HL-60/S4 treated with phorbol 12-myristate 13-acetate at 8.2 ng/mL for 4 days and 3 days (cell line): ENCODE measurements around the gene UBE2U.

Source experiments
- in situ Hi-C: fragments of 300-500 bp; cut with MboI; formaldehyde crosslinking; loops from 2 replicates; pipeline ENCODE4 v1.15.0; 2022; ENCODE audit warnings: low sequenced_read_pairs

UBE2U gene, protein sequence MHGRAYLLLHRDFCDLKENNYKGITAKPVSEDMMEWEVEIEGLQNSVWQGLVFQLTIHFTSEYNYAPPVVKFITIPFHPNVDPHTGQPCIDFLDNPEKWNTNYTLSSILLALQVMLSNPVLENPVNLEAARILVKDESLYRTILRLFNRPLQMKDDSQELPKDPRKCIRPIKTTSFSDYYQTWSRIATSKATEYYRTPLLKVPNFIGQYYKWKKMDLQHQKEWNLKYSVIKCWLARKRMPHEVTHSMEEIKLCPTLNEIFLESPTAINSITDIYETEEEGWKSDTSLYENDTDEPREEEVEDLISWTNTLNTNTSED

DNA sequence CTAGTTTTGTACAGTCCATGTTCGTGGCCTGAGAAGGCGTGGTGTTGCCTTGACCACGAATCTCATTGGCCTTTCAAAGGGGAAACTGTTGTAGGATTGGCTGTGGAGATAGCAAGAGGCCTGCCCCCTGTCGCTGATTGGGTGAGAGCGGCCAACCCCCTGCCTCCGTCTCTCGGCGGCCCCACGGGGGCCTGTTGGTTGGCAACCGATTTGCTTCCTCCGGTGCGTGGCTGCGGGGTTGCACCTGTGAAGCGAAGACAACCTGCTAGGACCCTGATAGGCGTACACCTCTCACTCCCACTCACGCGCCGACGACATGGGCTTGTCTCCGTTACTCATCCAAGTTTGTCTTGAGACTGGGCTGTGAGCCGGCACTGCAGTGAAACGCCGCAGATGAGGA, at the start of gene UBE2U:
Gene UBE2U (plus strand): TSS at position 204 of the 400 bp plus-strand sequence. CDS start 428 bp downstream, outside the sequence.
- in situ Hi-C loops, result no loop called here

DNA sequence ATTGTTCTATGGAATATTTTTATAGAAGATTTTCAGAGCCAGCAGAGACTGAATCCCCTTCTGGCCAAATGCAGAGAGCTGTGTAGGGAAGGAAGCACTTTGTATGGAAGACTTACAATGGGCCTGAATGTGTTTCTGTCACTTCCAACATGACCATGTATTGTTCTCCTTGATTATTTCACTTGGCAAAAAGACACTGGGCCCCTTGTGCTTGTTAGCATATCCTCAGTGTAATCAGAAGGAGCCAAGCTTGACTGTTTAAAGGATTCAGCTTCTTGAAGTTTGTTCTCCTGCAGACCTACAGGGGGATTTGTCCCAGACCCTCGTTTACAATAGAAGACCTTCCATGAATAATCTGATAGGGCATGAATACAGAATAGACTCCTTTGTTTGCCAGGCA, 48.1 kb upstream of the UBE2U start:
- in situ Hi-C loops, result loop anchor here (25.0 kb wide), 1 partner anchor 93 kb away; no protein-coding TSS in a partner anchor

DNA sequence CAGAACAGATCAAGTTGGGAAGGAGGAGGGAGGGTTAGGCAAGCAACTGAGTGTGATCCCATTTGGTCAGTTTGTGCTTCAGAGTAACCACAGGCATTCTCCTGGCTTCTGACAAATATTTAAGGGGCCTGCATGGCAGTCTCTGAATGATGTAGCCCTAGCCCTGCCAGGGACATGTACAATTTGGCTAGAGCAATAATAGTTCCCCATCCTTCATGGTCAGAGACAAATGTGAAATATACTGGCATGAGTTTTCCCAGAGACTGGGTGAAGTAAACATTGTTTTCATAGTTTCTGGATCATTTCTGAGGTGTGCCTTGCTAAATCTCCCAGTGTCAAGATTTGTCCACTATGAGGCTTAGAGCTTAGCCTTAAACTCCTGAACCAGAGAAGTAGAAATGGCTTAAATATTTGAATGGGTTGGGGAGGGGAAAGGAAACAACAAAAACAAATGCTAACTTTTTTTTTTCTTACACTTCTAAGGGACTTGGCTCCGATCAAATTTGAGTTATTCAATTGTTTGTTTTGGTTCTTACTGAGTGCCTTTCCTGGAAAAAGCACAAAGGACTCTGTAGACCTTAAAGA, 42.0 kb upstream of the UBE2U start:
- in situ Hi-C loops, result loop anchor here (25.0 kb wide), 1 partner anchor 99 kb away; no protein-coding TSS in a partner anchor

DNA sequence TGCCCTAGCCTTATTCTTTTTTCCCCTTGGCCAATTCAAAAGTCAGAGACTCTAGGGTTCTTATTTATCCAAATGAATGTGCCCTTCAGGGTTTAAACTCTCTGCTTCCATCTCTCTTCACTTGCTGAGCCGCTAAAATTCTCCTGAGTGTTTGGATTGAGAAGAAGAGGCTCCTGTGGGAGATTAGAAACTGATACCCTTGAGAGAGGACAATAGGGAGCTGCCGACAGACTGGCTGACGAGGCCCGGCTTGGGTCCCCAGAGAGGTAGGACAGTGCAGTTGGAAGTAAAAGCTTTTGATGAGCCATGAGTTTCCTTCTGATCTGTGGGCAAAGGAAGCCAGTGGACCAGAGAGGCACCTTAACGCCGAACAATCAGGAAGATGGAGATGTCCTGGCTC, 41.3 kb upstream of the UBE2U start:
- in situ Hi-C loops, result loop anchor here (25.0 kb wide), 1 partner anchor 100 kb away; no protein-coding TSS in a partner anchor

DNA sequence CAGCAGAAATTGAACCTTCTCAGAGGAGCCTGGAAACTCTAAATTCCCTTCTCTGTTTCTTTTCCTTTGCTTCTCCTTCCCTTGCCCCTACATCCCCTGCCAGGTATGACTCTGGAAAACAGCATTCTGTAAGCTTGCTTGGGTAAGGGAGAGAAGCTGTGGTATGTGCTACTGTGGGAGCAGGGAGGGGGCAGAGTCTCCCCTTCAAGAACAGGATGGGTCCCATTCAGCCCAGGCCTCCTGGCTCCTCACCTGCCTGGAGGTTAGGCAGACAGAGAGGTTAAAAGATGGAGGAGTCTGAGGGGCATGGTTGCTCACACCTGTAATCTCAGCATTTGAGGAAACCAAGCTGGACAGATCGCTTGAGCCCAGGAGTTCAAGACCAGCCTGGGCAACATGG, 40.6 kb upstream of the UBE2U start:
- in situ Hi-C loops, result loop anchor here (25.0 kb wide), 1 partner anchor 101 kb away; no protein-coding TSS in a partner anchor

DNA sequence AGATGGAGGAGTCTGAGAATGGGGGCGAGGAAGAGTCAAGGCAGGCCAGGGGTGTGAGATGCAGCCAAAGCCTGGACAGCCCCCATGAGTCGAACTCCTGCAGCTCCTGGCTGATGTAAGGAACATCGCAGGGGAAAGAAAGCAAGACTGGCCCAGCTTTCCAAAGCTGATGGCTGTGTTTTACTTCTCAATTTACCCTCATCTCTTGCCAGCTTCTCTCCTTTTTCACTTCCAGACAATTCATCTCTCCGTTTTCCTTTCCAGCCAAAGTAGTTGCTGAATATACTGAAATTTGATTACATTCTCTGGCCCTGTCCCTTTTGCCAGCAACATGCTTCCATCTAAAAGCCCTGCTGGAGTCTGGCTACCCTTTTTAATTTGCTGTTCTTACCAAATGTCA, 40.0 kb upstream of the UBE2U start:
- in situ Hi-C loops, result loop anchor here (25.0 kb wide), 1 partner anchor 101 kb away; no protein-coding TSS in a partner anchor

DNA sequence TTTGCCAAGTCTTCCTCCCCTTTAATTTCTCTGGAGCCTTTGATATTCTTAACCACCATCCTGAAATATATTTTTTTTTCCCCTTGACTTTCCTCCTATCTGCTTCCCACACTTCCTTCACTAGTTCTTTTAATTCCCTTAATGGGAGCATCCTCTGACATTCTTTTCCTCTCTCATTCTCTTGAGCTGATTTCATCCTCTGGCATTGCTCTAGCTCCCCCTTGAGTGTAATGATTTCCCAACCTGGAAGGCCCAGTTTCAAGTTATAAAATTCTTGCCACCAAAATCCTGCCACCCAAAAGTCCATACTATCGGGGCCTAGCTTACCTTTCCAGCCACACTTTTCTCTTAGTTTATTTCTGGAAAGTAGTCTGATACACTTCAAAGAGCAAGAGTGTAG, 39.5 kb upstream of the UBE2U start:
- in situ Hi-C loops, result loop anchor here (25.0 kb wide), 1 partner anchor 102 kb away; no protein-coding TSS in a partner anchor

DNA sequence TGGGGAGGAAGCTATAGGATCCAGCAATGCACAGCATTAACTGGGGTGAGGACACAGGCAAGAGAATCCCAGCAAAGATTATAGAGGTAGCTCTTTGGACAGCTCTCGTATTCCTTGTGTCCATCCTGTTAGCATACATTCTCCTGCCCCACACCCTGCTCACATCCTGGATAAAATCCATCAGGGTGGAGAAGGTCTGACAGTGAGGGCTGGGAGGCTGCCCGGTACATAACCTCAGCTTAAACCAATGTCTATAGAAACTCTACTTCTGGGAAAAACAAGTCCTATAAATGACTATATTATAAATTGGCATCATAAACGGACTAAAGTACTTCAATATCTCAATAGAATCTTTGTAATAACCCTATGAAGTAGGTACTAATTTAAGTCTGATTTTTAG, 36.8 kb upstream of the UBE2U start:
- in situ Hi-C loops, result loop anchor here (25.0 kb wide), 1 partner anchor 104 kb away; no protein-coding TSS in a partner anchor

DNA sequence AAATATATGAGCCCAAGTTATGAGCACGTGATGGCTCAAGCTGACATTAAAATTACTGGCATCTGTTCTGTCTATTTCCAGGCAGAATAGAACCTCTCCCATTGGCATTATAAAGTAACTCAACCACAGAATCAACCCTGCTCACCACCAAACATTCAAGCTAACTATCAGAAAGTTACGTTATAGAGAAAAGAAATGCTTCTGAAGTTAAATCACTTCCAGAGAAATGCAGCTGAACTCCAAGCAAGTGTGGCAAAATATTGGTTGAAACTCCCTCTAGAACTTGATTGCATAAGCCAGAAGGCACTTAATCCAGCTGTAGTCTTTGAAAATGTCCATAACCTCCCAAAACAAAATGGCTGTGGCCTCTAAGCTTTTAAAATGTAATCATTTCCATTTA, 36.2 kb upstream of the UBE2U start:
- in situ Hi-C loops, result loop anchor here (25.0 kb wide), 1 partner anchor 105 kb away; no protein-coding TSS in a partner anchor

DNA sequence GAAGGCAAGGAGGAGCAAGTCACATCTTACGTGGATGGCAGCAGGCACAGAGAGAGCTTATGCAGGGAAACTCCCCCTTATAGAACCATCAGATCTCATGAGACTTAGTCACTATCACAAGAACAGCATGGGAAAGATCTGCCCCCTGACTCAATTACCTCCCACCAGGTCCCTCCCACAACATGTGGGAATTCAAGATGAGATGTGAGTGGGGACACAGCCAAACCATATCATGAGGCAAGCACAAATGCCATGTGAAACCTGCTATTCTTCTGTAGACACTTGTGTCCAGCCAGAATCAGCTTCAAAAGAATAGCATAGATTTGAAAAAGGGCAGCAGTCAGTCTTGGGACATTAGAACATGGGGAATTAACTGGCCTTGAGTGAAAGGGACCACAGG, 32.2 kb upstream of the UBE2U start:
- in situ Hi-C loops, result loop anchor here (25.0 kb wide), 1 partner anchor 109 kb away; no protein-coding TSS in a partner anchor

DNA sequence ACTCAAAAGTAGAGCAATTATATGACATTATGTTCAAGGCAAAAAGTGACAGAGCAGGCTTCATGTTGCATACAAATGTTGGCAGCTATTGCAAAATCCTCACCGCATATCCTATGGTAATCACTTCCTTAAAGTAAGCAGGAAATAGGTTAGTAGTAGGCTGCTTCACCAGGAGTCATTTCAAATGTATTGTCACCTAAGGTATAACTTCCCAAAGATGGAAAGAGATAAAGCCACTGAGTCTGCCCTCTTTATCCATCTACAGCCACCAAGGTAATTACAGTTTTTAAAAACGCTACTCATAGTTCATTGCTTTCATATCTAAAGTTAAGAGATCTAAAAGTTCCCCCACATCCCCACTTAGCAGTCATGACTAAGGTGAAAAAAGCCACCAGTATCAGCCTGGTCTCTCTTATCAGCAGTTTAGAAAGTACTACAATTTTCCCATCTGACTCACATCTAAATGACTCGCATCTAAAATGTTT, 31.6 kb upstream of the UBE2U start:
- in situ Hi-C loops, result loop anchor here (25.0 kb wide), 1 partner anchor 110 kb away; no protein-coding TSS in a partner anchor

DNA sequence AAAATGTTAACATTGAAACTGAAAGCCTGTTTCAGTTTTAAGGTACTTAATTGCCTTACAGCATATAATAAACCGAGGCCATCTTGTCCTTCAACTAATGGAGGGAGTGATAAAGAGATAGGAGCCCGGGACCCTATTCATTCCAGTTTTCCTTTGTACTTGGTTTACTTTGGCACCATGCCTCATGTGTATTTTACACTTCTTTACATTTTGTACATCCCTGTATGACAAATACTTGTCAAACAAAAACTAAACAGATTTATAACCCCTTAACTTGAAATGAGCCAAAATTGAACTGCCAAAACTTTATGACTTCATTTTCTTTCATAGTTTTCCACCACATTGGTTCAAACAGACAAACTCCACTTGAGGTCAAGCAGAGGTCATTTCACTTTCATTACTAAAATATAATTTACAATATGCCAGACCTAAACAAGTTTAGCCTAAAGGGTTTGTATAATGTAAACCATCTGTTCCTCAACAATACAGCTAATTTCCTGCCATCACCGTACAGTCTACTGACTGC, 30.9 kb upstream of the UBE2U start:
- in situ Hi-C loops, result loop anchor here (25.0 kb wide), 1 partner anchor 110 kb away; no protein-coding TSS in a partner anchor

DNA sequence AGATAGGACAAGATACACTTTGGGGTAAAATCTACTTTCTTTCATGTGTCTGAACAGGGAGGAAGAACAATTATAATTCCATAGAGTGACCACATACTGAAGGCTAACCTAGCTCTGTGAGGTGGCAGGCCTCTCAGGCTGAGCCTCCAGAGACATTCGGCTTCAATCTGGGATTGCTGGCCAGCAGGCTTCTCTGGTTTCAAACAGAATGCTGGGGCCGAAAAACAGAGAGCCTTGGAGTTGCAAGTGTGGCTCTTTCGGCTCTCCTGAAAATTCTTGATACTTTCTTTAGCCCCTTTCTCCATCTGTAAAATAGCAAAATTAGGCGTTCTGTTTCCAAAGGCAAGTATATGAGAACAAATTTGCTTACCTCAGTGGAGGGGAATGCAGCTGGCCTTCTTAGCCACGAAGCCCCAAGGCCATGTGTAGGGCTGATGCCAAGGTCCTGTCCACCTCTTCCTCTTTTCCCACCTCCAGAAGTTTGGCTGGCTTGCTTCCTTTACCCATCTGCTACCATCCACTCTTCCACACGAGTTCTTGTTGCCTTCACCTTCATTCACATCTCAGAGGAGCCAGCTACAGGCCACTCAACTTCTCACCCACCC, 30.0 kb upstream of the UBE2U start:
- in situ Hi-C loops, result loop anchor here (25.0 kb wide), 1 partner anchor 111 kb away; no protein-coding TSS in a partner anchor

DNA sequence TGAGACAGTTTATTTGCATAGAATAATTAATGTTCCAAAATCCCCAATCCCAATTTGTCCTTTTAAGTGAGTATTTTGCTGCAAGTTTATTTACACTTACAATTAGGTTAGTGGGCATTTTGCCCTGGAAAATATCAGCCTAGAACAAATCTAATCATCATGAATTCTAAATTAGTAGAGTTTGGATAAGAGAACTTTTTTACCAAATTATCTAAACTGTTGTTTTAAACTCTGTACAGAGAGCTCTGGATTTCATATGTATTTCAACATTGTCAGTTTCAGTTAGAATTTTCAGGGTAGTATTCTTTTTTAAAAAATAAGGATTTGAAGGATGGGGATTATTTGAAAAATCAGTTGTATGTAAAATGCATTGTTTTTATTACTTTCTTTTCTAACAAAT, 27.8 kb upstream of the UBE2U start:
- in situ Hi-C loops, result no loop called here

DNA sequence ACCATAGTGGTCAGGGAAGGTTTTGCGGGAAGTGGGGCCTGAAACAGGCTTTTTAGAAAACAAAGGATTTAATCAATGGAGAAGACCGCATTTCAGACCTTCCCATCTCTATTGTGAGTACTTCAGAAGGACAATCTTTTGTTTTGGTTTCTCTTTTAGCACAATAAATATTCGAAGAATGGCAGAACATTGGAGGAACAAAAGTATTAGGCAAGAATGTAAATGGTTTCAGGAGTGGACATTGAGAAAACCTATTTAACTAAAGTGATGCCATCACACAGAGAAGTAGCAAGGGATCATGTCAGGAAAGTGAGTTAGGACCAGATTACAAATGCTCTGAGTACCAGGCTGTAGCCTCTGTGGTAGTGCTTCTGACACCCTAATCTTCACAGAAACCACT, 26.8 kb upstream of the UBE2U start:
- in situ Hi-C loops, result no loop called here

DNA sequence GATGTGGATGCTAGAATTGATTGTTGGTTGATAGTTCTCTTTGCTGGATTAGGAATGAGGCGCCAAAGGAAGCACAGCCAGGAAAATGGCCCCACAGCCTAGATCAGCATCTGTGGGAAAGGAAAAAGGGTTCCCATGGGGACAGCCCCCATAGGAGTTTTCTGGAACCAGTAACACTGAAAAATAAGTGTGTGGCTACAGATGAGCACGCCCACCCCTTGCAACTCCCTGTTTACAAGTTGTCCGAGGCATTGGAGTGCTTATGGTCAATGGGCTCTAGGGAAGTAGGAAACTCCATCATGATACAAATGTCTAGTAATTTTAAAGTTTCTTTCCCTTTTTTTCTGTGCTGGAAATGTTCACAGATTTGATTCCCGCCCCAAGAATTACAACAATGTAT, 23.8 kb upstream of the UBE2U start:
- in situ Hi-C loops, result no loop called here

DNA sequence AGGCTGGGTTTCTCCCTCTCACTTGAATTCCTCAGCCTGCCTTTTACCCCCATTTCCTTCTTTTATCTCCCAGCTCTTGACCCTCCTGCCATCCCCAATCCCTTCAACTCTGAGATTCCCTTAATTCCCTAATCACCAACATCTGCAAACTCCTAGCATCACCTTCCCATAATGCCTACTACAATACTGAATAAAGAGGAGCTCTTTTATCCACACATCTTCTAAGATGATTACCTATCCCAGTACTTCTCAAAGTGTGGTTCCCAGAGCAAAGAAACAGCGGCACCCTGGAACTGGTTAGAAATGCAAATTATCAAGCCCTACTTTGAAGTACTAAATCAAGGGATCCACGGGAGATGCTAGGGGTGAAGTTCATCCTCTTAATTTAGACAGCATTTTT, 21.2 kb upstream of the UBE2U start:
- in situ Hi-C loops, result no loop called here

DNA sequence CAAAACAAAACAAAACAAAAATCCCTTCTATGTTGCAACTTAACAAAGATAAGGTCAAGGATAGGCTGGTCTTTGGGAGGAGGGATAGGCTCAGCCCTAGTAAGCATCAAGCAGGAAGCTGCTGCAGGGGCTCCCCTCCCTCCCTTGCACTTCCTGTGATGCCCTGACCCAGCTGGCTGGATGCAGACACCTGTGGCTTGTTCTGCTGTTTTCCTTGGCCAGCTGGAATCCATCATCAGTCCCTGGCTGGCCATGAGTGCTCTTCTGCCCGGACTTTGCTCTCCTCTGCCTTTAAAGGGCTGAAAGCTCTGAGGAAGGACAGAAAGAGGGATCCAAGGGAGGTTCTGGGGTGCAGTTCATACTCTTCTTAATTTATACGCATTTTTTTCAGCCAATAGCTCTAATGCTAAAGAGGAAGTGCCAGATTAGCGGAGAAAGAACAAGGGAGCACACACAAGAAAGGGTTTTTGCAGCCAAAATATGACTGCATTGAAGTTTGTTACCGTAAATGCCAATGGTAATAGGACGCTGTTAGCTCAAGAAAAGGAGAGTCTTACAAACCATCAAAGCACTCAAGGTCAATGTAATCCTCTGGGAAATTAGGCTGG, 19.9 kb upstream of the UBE2U start:
- in situ Hi-C loops, result no loop called here

DNA sequence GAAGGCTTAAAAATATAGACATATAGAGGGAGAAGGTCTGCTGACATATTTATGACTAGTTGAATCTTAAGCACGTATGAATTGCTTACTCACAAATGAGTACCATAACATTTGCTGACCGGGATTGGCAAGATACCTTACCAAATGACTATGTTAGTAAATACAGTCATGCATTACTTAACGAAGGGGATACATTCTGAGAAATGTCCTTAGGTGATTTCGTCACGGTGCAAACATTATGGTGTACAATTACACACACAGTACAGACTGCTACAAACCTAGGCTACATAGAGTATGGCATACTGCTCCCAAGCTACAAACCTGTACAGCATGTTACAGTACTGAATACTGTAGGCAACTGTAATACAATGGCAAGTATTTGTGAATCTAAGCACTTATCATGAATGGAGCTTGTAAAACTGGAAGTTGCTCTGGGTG, 19.4 kb upstream of the UBE2U start:
- in situ Hi-C loops, result no loop called here

DNA sequence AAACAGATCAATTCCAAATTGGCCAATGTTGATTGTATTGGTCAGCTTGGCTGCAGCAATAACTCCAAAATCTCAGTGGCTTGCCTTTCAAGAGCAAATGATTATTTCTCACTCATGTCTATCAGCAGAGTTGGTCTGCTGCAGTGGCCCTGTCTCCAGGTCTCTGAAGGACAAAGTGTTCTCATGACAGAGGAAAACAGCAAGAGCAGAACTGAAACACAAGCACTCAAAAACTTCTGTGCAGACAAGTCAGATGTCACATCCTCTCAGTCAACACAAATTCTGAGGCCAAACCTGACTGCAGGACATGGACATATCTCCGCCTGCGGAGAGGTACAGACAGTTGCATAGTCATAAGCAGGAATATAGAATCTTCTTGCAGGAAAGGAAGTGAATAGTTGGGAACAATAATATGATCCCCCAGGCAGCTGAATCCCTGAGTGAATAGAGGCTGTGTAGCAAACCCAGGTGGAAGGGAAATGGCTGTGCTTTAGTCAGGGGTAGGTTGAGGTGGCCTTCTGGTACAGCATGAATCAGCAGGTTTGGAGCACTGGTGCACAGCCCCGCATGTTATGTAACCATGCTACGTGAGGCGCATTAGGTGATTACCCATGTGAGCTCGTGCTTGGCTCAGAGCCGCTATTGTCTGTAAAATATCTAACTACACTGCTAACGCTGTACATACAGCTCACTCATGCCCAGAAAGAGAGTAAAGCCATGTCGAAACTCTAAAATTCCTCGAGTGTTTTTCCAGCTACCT, 17.1 kb upstream of the UBE2U start:
- in situ Hi-C loops, result no loop called here
